Sigmoid colon (tissue), 7 donors: Measurements from ENCODE around the gene SEMA6B. TPM values are rescaled to one million over a fixed set of nuclear protein-coding genes. Genes with fewer than 3 reads are reported as not detected.
A peak's percentile ranks its signal among the peaks of the same experiment; 100 is the strongest.

ENCODE experiments used
- DNase-seq: peaks from one replicate; pipeline ENCODE4 v3.0.0-alpha.2; 2019
- H3K27ac ChIP-seq, 4 donors: fragments of 200-600 bp; sonication (generic); one replicate each; pipeline ENCODE4 v1.5.1; 2016 to 2019; ENCODE audit warnings: mild to moderate bottlenecking in 1 of 4
- H3K27me3 ChIP-seq, 3 donors: fragments of 200-600 bp; sonication (generic); one replicate each; pipeline ENCODE4 v1.5.1; 2019; ENCODE audit warnings: mild to moderate bottlenecking in 1 of 3
- H3K36me3 ChIP-seq, 4 donors: fragments of 200-600 bp; sonication (generic); one replicate each; pipeline ENCODE4 v1.5.1; 2016 to 2019
- H3K4me1 ChIP-seq, 4 donors: fragments of 200-600 bp; sonication (generic); one replicate each; pipeline ENCODE4 v1.5.1; 2017 to 2019
- H3K4me3 ChIP-seq, 4 donors: fragments of 200-600 bp; sonication (generic); one replicate each; pipeline ENCODE4 v1.5.1; 2017 to 2019; ENCODE audit warnings: mild to moderate bottlenecking in 2 of 4, moderate library complexity in 1 of 4
- H3K9me3 ChIP-seq, 4 donors: fragments of 200-600 bp in 3 of 4; sonication (generic) in 3 of 4; one replicate each; pipeline versions ENCODE4 v1.5.1 to v1.6.1; 2013 to 2019
- EP300 ChIP-seq, 4 donors: sonication (generic); formaldehyde crosslinking; IDR thresholded peaks; one replicate each; pipeline ENCODE4 v1.6.1; 2017; ENCODE audit warnings: antibody characterized with exemption in 4 of 4
- POLR2A ChIP-seq, 2 donors: fragments of 450-650 bp; IDR thresholded peaks; one replicate each; pipeline ENCODE4 v1.6.1; 2016; ENCODE audit warnings: antibody characterized with exemption in 2 of 2, mild to moderate bottlenecking in 2 of 2, moderate library complexity in 2 of 2
- POLR2AphosphoS5 ChIP-seq, 4 donors: sonication (generic); formaldehyde crosslinking; IDR thresholded peaks; one replicate each; pipeline ENCODE4 v1.6.1; 2017; ENCODE audit warnings: antibody characterized with exemption in 4 of 4
- WGBS, 2 donors: extraction: QIAGEN DNeasy Blood & Tissue Kit; methylation state at CpG; one replicate each; pipeline ENCODE4 v1.1.7; 2013; 5-methylcytosine and 5-hydroxymethylcytosine counted together
- intact Hi-C: fragments of 100-400 bp; cut with DNase I; formaldehyde crosslinking; loops from one replicate; pipeline ENCODE4 v1.15.1; 2023
- polyA plus RNA-seq, 3 donors: library from polyadenylated mRNA; stranded (reverse); fragments of 200-250 nt; gene quantifications; one replicate each; pipeline ENCODE4 v1.2.3, GENCODE V29; 2013
- total RNA-seq, 4 donors: library from RNA; depleted of rRNA; stranded (reverse); fragments of >200 nt; gene quantifications; one replicate each; pipeline ENCODE4 v1.1.0, GENCODE V29; 2016
- TF ChIP-seq, protein P1 (sequence below), 4 experiments: fragments of 450-650 bp in 3 of 4; fragments of 200-600 bp in 1 of 4; IDR thresholded peaks; one replicate each; pipeline ENCODE4 v1.5.1; 2016 to 2019; ENCODE audit warnings: antibody characterized with exemption in 4 of 4, mild to moderate bottlenecking in 3 of 4, moderate library complexity in 2 of 4
- donor health status: healthy with polysubstance abuse.
- donor health status: Bipolar disorder and iron deficiency.
- donor health status: healthy.

Gene SEMA6B
- total and polyA plus RNA-seq, 7 donors, result 0.60 to 16.9 (median 1.8) TPM

GRCh38 chr19:4515732-4516131 is 43.8 kb downstream of the SEMA6B start:
- Histone ChIP-seq H3K9me3 (no peaks in the 10 kb centered on the region), H3K27me3 (no peaks in the 10 kb centered on the region), H3K4me1 (peaks cover 0 to 66% (median 44%) of the 10 kb centered on the region in 4 donors), H3K4me3 (no peak overlapping the region), H3K36me3 (peaks cover 0 to 48% (median 19%) of the 10 kb centered on the region in 4 donors), H3K27ac (peak overlapping the region; percentile 91 to 98 (median 94))
- no peak for DNase-seq
- intact Hi-C loops, result loop anchor here (5.0 to 10.0 kb wide), 3 partner anchors 58 to 531 kb away; partner anchors contain the start of genes EEF2, TNFAIP8L1 and UBXN6
- TF ChIP-seq POLR2A (IDR thresholded peaks at IDR 0.05) (no peak), EP300 (IDR thresholded peaks at IDR 0.05) (no peak)
- TF ChIP-seq, protein P1, sequence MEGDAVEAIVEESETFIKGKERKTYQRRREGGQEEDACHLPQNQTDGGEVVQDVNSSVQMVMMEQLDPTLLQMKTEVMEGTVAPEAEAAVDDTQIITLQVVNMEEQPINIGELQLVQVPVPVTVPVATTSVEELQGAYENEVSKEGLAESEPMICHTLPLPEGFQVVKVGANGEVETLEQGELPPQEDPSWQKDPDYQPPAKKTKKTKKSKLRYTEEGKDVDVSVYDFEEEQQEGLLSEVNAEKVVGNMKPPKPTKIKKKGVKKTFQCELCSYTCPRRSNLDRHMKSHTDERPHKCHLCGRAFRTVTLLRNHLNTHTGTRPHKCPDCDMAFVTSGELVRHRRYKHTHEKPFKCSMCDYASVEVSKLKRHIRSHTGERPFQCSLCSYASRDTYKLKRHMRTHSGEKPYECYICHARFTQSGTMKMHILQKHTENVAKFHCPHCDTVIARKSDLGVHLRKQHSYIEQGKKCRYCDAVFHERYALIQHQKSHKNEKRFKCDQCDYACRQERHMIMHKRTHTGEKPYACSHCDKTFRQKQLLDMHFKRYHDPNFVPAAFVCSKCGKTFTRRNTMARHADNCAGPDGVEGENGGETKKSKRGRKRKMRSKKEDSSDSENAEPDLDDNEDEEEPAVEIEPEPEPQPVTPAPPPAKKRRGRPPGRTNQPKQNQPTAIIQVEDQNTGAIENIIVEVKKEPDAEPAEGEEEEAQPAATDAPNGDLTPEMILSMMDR (IDR thresholded peaks at IDR 0.05), result no peak
- 83 to 91% methylated on average over 5 of the region's 5 CpGs for WGBS, 2 donors

GRCh38 chr19:4513248-4513647 is 46.2 kb downstream of the SEMA6B start:
- peaks cover 0 to 60% (median 22%) of the 10 kb centered on the region in 4 donors for H3K36me3 ChIP-seq
- intact Hi-C loops, result loop anchor here (10.0 kb wide), 1 partner anchor 528 kb away; the partner anchor contains the start of gene EEF2
- no peak overlapping the region for H3K4me3 ChIP-seq
- TF ChIP-seq POLR2AphosphoS5 (IDR thresholded peaks at IDR 0.05), result no peak
- TF ChIP-seq POLR2A (IDR thresholded peaks at IDR 0.05), result no peak
- no peak for TF ChIP-seq EP300 (IDR thresholded peaks at IDR 0.05)
- TF ChIP-seq, protein P1 (IDR thresholded peaks at IDR 0.05), result no peak
- DNase-seq, result no peak
- H3K9me3 ChIP-seq, result no peaks in the 10 kb centered on the region
- 91 to 92% methylated on average over 17 of the region's 17 CpGs for WGBS, 2 donors
- H3K27ac ChIP-seq, result no peak overlapping the region
- no peaks in the 10 kb centered on the region for H3K27me3 ChIP-seq
- H3K4me1 ChIP-seq, result peaks cover 0 to 62% (median 35%) of the 10 kb centered on the region in 4 donors

DNA sequence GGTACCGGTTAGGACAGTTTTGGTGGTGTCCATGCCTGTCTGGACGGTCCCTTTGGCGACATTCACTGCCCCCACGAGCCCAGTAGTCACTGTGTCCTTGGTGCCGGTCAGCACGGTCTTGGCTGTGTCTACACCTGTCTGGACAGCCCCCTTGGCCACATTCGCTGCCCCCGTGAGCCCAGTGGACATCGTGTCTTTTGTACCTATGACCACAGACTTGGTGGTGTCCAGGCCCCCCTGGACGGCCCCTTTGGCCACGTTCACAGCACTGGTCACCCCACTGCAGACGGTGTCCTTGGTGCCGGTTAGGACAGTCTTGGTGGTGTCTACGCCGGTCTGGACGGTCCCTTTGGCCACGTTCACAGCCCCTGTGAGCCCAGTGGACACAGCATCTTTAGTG is 47.4 kb downstream of the SEMA6B start:
- DNase-seq, result no peak
- no peak for TF ChIP-seq POLR2A (IDR thresholded peaks at IDR 0.05)
- no peaks in the 10 kb centered on the region for H3K9me3 ChIP-seq
- H3K36me3 ChIP-seq, result peaks cover 0 to 71% (median 27%) of the 10 kb centered on the region in 4 donors
- H3K4me1 ChIP-seq, result peaks cover 0 to 73% (median 43%) of the 10 kb centered on the region in 4 donors
- no peak overlapping the region for H3K27ac ChIP-seq
- intact Hi-C loops, result loop anchor here (10.0 kb wide), 1 partner anchor 527 kb away; the partner anchor contains the start of gene EEF2
- H3K4me3 ChIP-seq, result no peak overlapping the region
- no peaks in the 10 kb centered on the region for H3K27me3 ChIP-seq
- WGBS, 2 donors, result 91% methylated on average over 17 of the region's 17 CpGs

- TF ChIP-seq EP300 (IDR thresholded peaks at IDR 0.05) (no peak), POLR2A (IDR thresholded peaks at IDR 0.05) (no peak), POLR2AphosphoS5 (IDR thresholded peaks at IDR 0.05) (no peak)
- TF ChIP-seq, protein P1 (IDR thresholded peaks at IDR 0.05), result no peak
- no peaks in the 10 kb centered on the region for H3K27me3 ChIP-seq
- intact Hi-C loops, result loop anchor here (10.0 kb wide), 1 partner anchor 527 kb away; the partner anchor contains the start of gene EEF2
- no peak overlapping the region for H3K4me3 ChIP-seq
- no peak overlapping the region for H3K27ac ChIP-seq
- no peak for DNase-seq
- H3K36me3 ChIP-seq, result peaks cover 5 to 76% (median 30%) of the 10 kb centered on the region in 4 donors
- no peaks in the 10 kb centered on the region for H3K9me3 ChIP-seq
- 86 to 87% methylated on average over 27 of the region's 27 CpGs for WGBS, 2 donors
- H3K4me1 ChIP-seq, result peaks cover 0 to 73% (median 45%) of the 10 kb centered on the region in 4 donors
These were observed 48.0 kb downstream of the SEMA6B start for GRCh38 chr19:4511300-4512054.
